Jurkat, Clone E6-1 (cell line): ENCODE results near the gene SP140L.
"Not testable (repeated sequence)": the region's sequence is repeated elsewhere in the genome, so short reads cannot be mapped to it uniquely, and the experiment has no call there.

Experiments
- DNase-seq: peaks from one replicate; pipeline ENCODE4 v3.0.0-alpha.2; 2011; ENCODE audit warnings: low read depth, low spot score
- H3K4me3 ChIP-seq: 2 replicates; pipeline ENCODE4 v1.5.1; 2011; ENCODE audit warnings: mild to moderate bottlenecking, low read length, control low read depth, moderate library complexity

The SP140L gene

DNA sequence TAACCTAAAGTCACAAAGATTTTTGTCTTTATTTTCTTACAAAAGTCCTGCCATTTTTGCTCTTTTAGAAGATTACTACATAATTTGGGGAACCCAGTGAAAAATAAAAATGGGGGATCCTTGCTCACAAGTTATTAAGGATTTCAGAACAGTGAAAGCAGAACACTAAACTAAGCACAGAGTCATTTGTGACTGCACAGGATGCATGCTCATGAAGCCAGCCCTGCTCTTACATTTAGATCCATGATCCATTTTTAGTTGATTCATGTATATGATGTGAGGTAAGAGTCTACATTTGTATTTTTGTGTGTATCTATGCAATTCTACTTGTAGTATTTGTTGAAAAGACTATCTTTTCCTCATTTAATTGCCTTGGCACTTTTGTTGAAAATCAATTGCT, 21.8 kb downstream of the SP140L start:
- H3K4me3 ChIP-seq: no peak overlapping the region
- DNase-seq: no peak

DNA sequence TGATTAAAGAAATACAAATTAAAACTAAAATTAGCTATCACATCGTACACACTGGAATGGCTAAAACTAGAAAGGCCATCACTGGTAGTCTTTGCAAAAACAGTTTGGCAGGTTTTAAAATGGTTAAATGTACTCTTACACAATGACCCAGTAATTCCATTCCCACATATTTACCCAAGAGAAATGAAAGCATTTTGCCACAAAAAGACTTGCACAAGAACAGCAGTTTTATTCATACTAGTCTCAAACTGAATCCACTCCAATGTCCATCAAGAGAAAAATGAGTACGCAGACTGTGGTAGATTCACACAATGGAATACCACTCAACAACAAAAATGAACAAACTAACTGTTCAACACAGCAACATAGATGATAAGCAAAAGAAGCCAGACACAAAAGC, 29.1 kb downstream of the SP140L start:
- H3K4me3 ChIP-seq: no peak overlapping the region
- no peak for DNase-seq

DNA sequence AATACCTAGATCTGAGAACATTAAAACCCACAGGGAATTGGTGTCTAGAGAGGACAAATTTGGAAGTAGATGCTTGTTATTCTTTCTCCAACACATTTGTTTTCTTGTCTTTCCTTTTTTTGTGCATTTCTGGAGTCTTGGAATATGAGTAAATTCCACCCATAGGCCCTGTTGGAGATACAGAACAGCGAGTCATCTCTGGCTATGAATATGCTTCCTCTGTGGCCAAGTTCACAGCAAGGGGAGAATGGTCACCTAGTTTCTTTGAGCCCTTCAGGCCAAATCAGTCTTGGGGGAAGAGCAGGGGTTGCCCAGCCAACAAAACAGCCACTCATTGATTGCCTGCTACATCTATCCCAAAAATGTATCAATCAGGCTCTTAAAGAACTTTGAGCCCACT, 31.3 kb downstream of the SP140L start:
- H3K4me3 ChIP-seq: no peak overlapping the region
- DNase-seq: no peak

DNA sequence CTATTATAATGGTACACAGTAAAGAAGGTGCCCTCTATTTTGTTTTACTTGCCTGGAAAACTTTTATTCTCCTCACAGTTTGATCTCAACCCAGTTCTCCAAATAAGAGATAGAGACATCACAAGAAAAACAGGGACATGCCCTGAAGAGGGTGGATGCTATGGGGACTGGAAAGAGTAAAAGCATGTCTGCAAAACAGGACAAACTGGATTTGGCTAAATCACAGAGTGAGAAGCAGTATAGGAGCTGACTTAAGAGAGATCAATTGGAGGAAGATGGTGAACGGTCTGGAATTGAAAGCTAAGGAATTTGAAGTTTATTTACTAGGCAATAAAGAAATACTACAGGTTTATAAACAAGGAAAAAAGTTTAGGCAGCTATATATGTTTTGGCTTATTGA, 33.0 kb downstream of the SP140L start:
- no peak for DNase-seq
- H3K4me3 ChIP-seq: no peak overlapping the region

DNA sequence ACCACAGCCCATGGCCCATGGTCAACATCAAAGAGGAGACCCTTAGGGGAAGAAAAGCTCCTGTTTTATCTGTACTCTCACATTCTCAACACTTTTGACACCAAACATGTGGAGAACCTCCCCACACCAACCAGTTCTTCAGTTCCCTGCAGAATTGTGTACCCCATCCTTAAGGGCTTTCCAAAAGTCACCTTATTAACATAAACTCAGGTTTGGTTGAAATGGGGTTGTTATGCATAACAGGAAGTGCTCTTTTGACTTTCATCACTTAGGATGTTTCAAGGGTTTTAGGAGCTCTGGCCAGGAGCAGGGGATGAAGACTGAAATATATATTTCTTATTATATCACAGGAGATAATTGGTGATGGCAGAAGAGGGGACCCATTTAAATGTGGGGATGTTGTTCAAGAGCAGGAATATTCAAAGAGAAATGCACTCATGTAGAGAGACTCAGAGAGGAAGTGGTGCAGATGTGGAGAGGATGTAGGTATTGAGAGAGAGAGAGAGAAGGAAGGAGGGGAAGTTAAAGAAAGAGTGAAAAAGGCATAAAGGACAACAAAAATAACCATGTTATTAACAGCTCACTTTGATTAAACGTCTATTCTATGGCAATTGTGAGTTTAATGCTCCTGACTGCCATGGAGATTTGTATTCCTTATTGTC, 35.2 kb downstream of the SP140L start:
- peak; percentile 19 for DNase-seq
- H3K4me3 ChIP-seq: no peak overlapping the region

DNA sequence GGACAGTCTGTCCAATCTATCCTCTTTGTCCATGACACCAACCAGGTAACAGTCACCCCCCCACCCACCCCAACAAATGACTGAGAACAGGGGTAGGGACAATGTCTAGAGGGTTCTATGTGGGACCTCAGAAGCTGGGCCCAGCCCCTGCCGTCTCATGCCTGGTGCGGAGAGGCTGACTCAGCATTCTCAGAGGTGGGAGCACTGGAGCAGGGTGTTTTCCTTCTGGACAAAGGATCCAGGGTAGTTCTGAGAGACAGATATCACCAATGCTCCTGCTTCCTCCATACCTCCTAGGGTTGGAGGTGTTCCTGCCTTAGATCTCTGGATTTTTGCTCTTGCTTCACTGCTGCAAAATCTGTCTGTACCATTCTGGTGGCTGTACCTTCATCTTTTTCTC, 55.1 kb downstream of the SP140L start:
- H3K4me3 ChIP-seq: no peak overlapping the region
- no peak for DNase-seq

DNA sequence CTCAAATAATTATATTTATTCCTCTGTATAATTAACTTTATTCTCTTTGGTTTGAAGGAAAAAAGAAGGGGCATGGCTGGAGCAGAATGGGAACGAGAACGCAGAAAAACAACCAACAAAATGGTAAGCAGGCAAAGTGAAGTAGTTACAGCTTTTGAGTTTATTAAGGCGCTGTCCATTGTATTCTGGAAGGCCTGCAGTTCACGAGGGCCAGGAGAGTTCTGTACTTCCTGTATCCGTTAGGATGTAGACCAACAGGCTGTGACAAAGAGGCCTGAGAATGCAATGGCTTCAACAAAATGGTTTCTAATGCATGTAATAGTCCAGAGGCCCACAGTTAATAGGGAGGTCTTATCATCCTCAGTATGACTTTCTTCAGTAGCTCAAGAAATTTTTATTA, 56.5 kb downstream of the SP140L start:
- no peak for DNase-seq
- H3K4me3 ChIP-seq: no peak overlapping the region

DNA sequence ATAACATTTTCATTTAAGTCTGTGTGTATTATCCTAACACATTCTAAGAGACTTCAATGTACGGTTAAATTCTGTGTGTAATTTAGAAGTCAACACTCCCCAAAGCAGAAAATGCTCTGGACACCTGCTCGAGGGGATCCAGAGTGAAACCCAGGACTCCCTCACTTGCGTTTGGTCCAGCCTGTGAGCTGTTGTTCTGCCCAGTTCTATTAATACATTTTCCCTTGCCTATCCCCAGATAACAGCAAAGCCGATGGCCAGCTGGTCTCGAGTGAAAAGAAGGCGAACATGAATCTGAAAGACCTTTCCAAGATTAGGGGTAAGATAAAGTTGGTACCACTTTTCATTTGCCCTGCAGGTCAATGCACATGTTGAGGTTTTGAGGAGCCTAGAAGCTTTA, 58.0 kb downstream of the SP140L start:
- H3K4me3 ChIP-seq: no peak overlapping the region
- DNase-seq: no peak

DNA sequence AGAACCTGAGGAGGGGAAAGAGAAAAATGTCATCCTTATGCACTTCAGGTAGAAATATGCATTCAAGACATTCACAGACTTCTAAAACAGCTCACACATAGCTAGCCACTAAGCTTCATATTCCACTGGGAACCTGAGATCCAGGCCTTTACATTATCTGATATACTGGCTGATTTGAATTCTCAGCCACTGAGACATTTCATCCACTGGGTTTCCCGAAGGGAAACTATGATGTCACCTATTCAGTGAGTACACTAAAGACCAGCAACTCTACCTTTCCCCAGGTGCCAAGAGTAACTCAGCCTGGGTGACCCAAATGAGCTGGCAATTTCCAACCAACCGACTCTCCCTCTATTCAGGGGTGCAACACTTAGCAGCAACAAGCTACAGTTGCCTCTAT, 67.3 kb downstream of the SP140L start:
- H3K4me3 ChIP-seq: no peak overlapping the region
- DNase-seq: no peak

DNA sequence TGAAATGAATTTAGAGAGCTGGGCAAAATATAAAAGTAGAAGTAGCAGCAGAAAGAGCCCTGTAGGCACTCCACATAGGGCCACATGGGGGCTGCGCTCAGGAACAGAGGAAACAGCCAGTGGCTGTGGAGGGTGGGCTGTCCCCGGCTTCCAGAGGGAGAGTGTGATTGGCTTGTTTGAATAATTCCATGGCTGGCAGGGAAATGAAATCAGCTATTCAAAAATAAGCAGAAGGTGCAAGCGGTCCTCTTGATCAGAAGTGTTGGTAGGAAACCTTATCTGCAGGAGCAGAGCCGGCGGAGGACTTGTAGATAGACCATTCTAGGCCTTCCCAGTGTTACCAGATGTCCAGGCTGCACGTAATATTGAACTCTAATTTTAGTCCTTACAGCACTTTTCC, 71.7 kb downstream of the SP140L start:
- not testable (repeated sequence) for H3K4me3 ChIP-seq, DNase-seq

DNA sequence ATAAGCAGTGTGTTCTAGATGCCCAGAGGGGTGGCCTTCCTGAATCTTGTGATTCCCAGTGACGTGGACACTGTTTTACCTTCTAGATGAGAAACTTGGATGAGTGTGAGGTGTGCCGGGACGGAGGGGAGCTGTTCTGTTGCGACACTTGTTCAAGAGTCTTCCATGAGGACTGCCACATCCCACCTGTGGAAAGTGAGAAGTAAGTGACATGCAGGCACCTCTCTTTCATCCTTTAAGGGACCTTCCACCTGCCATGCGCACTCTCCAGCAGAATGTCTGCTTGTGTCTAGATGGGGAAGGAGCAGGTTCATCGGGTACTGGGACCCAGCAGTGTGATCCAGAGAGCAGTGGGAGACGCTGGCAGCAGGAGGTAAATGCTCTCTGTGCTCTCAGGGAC, 73.0 kb downstream of the SP140L start:
- no peak for DNase-seq
- no peak overlapping the region for H3K4me3 ChIP-seq

DNA sequence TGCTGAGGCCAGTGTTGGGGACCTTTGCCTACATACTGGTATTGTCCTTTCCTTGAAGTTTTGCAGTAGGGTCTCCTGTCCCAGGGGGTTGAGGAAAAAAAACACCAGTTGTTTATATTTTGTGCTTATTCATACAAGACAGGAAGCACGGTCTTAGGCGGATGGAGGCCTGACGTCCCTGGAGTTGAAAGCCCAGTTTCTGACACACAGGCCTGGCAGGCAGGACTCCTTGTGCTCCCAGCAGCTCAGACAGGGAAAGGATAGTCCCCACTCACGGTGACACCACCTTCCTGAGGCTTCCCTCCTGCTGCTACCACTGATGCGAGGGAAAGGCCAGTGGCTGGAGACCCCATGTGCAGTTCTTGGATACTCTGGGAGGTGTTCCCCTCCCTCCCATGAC, 73.5 kb downstream of the SP140L start:
- no peak overlapping the region for H3K4me3 ChIP-seq
- DNase-seq: no peak

DNA sequence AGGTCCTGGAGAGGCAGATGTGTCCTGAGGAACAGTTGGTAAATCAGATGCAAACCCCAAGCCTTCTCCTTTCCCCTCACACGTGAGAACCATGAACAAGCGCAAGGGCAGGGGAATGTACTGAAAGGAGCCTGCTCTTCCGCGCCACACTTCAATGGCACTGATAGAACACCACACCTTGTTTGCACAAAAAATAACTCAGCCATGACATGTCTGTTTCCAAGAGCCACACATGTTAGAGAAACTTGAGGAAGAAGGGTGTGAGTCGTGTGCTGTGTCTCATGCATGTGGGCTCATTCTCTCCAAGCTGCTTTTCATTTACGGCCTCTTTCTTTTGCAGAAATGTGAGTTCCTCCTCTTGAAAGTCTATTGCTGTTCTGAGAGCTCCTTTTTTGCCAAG, 74.0 kb downstream of the SP140L start:
- H3K4me3 ChIP-seq, DNase-seq: not testable (repeated sequence)

DNA sequence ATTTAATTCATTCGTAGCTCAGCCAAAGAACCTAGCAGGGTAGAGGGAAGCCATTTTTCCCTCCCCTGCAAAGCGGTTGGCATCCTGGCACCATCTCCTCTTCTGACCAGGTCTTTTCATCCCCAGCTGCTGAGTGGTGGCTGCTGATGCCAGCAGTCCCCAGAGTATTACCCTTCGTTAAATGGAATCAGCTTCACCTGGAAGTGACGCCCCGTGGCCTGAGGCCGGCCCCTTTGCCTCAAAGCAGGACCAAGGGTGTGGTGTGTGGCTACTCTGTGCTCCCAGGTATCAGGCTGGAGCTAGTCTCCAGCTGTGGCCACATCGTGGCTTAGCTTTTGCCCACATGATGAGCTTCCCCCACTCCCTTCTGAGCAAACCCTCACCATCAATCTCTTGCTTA, 76.8 kb downstream of the SP140L start:
- no peak for DNase-seq
- no peak overlapping the region for H3K4me3 ChIP-seq

DNA sequence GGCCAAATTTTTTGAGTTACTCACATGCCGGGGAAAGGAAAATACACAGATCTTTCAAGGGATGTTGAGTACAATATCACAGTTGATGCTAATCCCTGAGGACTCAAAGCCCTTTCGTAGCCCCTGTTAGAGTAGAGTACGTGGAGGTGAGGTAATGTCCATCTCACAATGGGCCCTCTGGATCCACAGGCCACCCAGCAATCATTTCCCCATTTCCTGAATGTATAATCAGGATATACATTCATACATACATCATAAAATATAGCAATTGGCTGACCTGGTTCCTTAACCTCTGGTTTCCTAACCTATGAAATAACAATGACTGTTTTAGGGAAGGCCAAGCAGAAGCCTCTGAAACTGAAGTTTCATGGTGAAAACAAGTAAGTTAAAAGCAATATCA, 78.8 kb downstream of the SP140L start:
- DNase-seq: no peak
- H3K4me3 ChIP-seq: no peak overlapping the region

DNA sequence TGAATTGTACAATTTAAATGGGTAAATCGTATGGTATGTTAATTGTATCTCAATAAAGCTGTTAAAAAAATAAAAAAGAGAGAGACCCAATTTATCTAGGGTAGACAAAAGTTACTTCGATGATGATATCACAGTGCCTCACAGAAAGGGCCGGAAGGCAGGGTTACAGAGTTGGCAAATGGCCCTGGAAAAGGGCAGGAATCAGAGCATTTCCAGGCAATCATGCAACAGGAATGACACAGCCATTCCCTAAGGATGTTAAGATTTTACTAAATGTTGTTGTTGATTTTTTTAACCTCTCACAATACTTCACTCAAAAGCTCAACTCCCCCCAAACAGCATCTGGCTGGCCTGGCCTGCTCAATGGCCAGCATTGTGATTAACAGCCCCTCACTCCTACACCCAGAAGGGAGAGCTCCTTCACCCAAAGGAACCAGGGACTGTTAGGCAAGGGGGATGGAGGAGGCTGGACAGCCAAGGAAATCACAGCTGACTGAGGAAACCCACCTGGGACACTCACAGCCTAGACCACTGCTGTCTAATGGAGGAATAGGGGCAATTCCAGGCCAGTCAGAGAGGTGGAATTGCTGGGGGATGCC, 81.3 kb downstream of the SP140L start:
- H3K4me3 ChIP-seq: no peak overlapping the region
- DNase-seq: no peak

DNA sequence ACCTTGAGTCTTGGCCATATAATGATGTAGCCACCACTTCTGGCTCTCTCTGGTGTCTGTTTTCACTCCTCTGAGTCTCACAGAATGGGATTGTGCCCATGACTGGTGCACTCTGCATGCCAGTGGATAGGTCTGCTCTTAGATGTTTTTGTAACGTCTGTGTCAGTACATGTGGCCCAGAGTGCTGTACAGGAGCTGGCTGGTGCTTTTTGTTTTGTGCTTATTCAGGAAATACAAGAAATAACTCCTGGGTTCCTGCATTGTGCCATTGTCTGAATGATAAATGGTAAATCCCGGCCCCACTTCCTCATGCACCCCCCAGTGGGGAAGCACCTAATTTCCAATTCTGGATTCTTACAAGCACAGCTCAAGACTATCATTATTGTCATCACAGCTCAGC, 82.3 kb downstream of the SP140L start:
- not testable (repeated sequence) for DNase-seq, H3K4me3 ChIP-seq

DNA sequence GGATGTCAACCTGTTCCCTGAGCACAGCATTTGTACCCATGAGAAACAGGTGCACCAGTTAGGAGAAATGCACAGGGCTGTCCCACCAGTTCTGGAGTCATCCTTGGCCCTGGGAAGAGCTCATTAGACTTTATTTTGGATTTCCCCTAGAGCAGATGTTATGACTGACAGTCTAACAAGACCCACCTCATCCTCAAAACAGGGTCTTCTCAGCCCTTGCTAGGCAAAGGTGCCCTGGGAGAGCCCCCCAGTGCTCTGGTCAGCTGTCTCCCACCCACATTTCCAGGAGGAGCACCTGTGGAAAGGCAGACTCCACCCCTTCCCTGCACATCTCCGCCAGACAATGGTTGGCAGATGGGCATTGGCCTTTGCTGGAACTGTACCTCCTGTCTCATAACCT, 83.3 kb downstream of the SP140L start:
- DNase-seq: no peak
- H3K4me3 ChIP-seq: no peak overlapping the region

DNA sequence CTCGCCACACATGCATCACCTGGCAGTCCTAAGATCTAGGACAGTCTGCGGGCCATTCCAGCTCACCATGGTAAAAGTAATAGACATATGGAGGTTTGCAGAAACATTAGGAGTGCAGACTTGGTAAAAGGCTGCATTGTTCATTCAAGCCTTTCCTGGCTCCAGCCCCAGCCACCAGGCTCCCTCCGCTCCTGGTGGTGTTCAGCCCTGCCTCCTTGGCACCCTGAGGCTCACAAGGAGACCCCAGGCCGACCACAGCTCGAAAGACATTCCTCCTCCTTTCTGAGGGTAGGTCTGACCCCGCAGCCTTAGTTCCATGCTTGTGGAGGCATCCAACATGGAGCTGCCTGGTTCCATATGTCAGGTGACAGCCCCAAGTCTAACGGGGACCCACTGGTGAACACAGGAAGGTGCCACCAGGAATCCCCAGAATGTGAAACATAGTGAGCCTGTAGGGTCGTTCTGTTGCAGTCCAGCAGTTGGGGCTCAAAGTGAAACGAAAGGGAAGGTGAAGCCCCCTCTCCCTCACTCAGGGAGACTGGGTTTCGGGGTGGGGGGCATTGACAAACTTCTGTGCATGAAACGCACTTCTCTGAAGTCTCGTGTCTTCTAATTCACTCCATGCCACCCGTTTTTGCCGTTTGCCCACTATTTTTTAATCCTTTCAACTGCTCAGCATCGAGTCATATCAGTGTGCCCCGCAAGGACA, 84.0 kb downstream of the SP140L start:
- no peak for DNase-seq
- peak overlapping the region; percentile 53 for H3K4me3 ChIP-seq

DNA sequence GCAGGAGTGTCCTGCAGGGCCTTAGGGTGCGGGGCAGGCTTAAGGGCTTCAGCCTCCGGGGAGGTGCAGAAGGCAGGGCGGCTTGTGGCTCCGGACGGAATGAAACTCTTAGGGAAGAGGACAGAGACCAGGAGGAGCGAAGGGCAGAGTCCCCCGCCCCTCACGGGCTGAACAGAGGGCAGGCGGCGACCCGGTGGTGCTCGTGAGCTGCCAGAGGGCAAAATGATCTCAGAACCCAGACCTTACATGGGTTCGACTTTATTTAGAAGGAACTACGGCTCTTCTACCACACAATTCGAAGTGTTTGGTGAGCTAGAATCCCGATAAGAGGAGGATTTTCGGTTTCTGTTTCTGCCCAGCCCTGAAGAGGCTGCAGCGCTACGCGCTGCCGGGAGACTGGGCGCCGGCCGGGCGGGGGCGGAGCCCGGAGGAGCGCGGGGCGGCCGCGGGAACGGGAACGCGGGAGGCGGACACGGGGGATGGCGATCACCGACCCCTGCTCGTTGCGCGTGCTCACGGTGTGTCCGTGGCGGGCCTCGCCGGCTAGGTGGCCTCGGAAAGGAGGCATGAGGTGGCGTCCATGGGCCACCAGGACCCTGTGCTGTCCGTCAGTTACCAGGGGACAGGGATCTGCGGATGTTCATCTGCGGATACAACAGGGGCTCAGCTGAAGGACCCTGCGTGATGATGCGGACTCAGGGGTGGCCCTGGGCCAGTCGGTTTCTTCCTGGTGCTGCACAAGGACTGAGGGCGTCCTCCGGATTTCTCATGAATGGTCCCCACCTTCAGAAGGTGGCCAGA, 84.8 kb downstream of the SP140L start:
- no peak for DNase-seq
- peak overlapping the region; percentile 53 for H3K4me3 ChIP-seq
